ENCODE data around the gene STIL. TPM values are rescaled to one million over a fixed set of nuclear protein-coding genes. Genes with fewer than 3 reads are reported as not detected.
A peak's percentile ranks its signal among the peaks of the same experiment; 100 is the strongest.
"Not testable (repeated sequence)": the region's sequence is repeated elsewhere in the genome, so short reads cannot be mapped to it uniquely, and the experiment has no call there.

Gene STIL
- polyA plus RNA-seq = 1 to 10 TPM; 1.6 to 2.4 TPM

GRCh38 chr1:47313915-47314664 lies at the start of gene STIL:
Gene STIL (minus strand): TSS chr1:47314147. CDS start chr1:47310319, 3,828 bp downstream.
- H3K4me1 ChIP-seq (ENCODE audit: control insufficient read depth in 2 of 2, insufficient read depth in 2 of 2, low read length in 1 of 2) = no peaks in the 10 kb centered on the region
- peak within 1 kb of the TSS; percentile 64 to 82 for H3K4me3 ChIP-seq (ENCODE audit: low read depth in 1 of 2, low read length in 2 of 2)
- H3K27ac ChIP-seq (ENCODE audit: low read depth in 2 of 2, low read length in 1 of 2) = peak within 1 kb of the TSS; percentile 89
- WGBS, 2 donors = 0% methylated on average over 54 of the region's 54 CpGs
- H3K27me3 ChIP-seq (ENCODE audit: control insufficient read depth in 1 of 2, insufficient read depth in 2 of 2, low read length in 2 of 2) = no peaks in the 10 kb centered on the region
- H3K36me3 ChIP-seq (ENCODE audit: control insufficient read depth in 2 of 2, insufficient read depth in 2 of 2, low read length in 1 of 2) = no peaks in the 10 kb centered on the region
- no peaks in the 10 kb centered on the region for H3K9me3 ChIP-seq (ENCODE audit: control insufficient read depth in 2 of 2, insufficient read depth in 1 of 2, low read depth in 1 of 2, low read length in 1 of 2)

DNA sequence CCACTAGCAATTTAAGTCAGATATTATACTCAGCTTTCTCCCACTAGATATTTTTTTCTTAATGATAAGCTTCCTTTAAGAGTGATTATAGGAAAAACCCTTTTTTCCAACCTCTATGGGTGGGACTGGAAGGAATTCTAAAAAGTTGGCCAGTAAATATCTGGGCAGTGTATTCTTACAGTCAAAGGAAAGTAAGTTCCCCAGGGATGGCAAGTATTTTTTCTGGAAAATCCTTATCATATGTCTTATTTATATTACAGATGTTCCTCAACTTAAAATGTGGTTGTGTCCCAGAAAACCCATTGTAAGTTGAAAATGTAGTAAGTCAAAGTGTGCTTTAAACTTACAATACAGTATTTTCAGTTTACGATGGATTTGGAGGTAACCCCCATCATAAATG lies 48.9 kb upstream of the STIL start:
- Histone ChIP-seq H3K4me1 (ENCODE audit: control insufficient read depth in 2 of 2, insufficient read depth in 2 of 2, low read length in 1 of 2) (no peaks in the 10 kb centered on the region), H3K36me3 (ENCODE audit: control insufficient read depth in 2 of 2, insufficient read depth in 2 of 2, low read length in 1 of 2) (no peaks in the 10 kb centered on the region), H3K9me3 (ENCODE audit: control insufficient read depth in 2 of 2, insufficient read depth in 1 of 2, low read depth in 1 of 2, low read length in 1 of 2) (no peaks in the 10 kb centered on the region), H3K27me3 (ENCODE audit: control insufficient read depth in 1 of 2, insufficient read depth in 2 of 2, low read length in 2 of 2) (no peaks in the 10 kb centered on the region), H3K27ac (ENCODE audit: low read depth in 2 of 2, low read length in 1 of 2) (no peak overlapping the region), H3K4me3 (ENCODE audit: low read depth in 1 of 2, low read length in 2 of 2) (no peak overlapping the region)
- WGBS, 2 donors = 91 to 97% methylated on average over 1 of the region's 1 CpG

DNA sequence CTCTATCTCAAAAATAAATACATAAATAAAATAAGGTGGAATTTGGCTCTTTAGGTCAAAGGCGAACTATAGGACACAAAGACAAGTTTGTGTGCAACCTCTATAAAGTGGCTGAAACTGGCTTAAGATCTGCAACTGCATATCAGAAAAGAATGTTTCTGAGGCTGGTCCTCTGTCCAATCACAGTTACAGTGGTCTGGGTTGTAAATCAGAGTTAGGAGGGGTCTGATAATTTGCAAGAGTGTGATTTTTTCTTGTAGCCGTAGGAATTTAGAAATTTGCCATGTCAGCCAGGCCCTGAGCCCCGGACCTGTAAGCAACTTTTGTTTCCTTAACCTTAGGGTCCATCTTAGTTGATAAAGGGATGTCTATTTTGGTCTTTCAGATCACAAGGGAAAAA lies 47.4 kb upstream of the STIL start:
- H3K9me3 ChIP-seq (ENCODE audit: control insufficient read depth in 2 of 2, insufficient read depth in 1 of 2, low read depth in 1 of 2, low read length in 1 of 2) = no peaks in the 10 kb centered on the region
- no peaks in the 10 kb centered on the region for H3K36me3 ChIP-seq (ENCODE audit: control insufficient read depth in 2 of 2, insufficient read depth in 2 of 2, low read length in 1 of 2)
- no peak overlapping the region for H3K4me3 ChIP-seq (ENCODE audit: low read depth in 1 of 2, low read length in 2 of 2)
- 82 to 87% methylated on average over 3 of the region's 3 CpGs for WGBS, 2 donors
- H3K4me1 ChIP-seq (ENCODE audit: control insufficient read depth in 2 of 2, insufficient read depth in 2 of 2, low read length in 1 of 2) = no peaks in the 10 kb centered on the region
- H3K27me3 ChIP-seq (ENCODE audit: control insufficient read depth in 1 of 2, insufficient read depth in 2 of 2, low read length in 2 of 2) = no peaks in the 10 kb centered on the region
- H3K27ac ChIP-seq (ENCODE audit: low read depth in 2 of 2, low read length in 1 of 2) = no peak overlapping the region

- Histone ChIP-seq H3K27me3 (ENCODE audit: control insufficient read depth in 1 of 2, insufficient read depth in 2 of 2, low read length in 2 of 2) (no peaks in the 10 kb centered on the region), H3K4me1 (ENCODE audit: control insufficient read depth in 2 of 2, insufficient read depth in 2 of 2, low read length in 1 of 2) (no peaks in the 10 kb centered on the region), H3K4me3 (ENCODE audit: low read depth in 1 of 2, low read length in 2 of 2) (no peak overlapping the region), H3K27ac (ENCODE audit: low read depth in 2 of 2, low read length in 1 of 2) (no peak overlapping the region), H3K9me3 (ENCODE audit: control insufficient read depth in 2 of 2, insufficient read depth in 1 of 2, low read depth in 1 of 2, low read length in 1 of 2) (no peaks in the 10 kb centered on the region), H3K36me3 (ENCODE audit: control insufficient read depth in 2 of 2, insufficient read depth in 2 of 2, low read length in 1 of 2) (no peaks in the 10 kb centered on the region)
- WGBS, 2 donors = 88 to 100% methylated on average over 2 of the region's 2 CpGs
Measured at GRCh38 chr1:47351305-47351704, 37.4 kb upstream of the STIL start.

- H3K4me3 ChIP-seq (ENCODE audit: low read depth in 1 of 2, low read length in 2 of 2) = no peak overlapping the region
- no peaks in the 10 kb centered on the region for H3K27me3 ChIP-seq (ENCODE audit: control insufficient read depth in 1 of 2, insufficient read depth in 2 of 2, low read length in 2 of 2)
- no peaks in the 10 kb centered on the region for H3K4me1 ChIP-seq (ENCODE audit: control insufficient read depth in 2 of 2, insufficient read depth in 2 of 2, low read length in 1 of 2)
- 97 to 99% methylated on average over 1 of the region's 1 CpG for WGBS, 2 donors
- H3K27ac ChIP-seq (ENCODE audit: low read depth in 2 of 2, low read length in 1 of 2) = no peak overlapping the region
- H3K9me3 ChIP-seq (ENCODE audit: control insufficient read depth in 2 of 2, insufficient read depth in 1 of 2, low read depth in 1 of 2, low read length in 1 of 2) = no peaks in the 10 kb centered on the region
- H3K36me3 ChIP-seq (ENCODE audit: control insufficient read depth in 2 of 2, insufficient read depth in 2 of 2, low read length in 1 of 2) = peaks cover 0 to 2% of the 10 kb centered on the region in 2 donors
Measured at GRCh38 chr1:47348246-47348645, 34.3 kb upstream of the STIL start.

DNA sequence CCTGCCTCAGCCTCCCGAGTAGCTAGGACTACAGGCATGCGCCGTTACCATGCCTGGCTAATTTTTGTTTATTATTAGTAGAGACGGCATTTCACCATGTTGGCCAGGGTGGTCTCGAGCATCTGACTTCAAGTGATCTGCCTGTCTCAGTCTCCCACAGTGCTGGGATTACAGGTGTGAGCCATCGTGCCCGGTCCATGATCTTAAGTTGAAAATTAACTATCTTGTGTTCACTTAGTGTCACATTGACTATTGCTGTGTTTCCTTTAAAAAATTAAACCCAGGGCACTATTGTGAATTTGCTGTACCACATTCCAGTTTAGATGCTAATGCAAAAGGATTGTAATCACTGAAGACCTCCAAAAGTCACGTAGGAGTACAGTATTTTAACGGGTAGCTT lies 33.8 kb upstream of the STIL start:
- WGBS, 2 donors = 86 to 94% methylated on average over 9 of the region's 9 CpGs
- H3K27ac ChIP-seq (ENCODE audit: low read depth in 2 of 2, low read length in 1 of 2) = no peak overlapping the region

GRCh38 chr1:47346979-47347378 lies 33.0 kb upstream of the STIL start:
- H3K36me3 ChIP-seq (ENCODE audit: control insufficient read depth in 2 of 2, insufficient read depth in 2 of 2, low read length in 1 of 2); H3K27ac ChIP-seq (ENCODE audit: low read depth in 2 of 2, low read length in 1 of 2); H3K4me1 ChIP-seq (ENCODE audit: control insufficient read depth in 2 of 2, insufficient read depth in 2 of 2, low read length in 1 of 2); H3K4me3 ChIP-seq (ENCODE audit: low read depth in 1 of 2, low read length in 2 of 2); H3K27me3 ChIP-seq (ENCODE audit: control insufficient read depth in 1 of 2, insufficient read depth in 2 of 2, low read length in 2 of 2); H3K9me3 ChIP-seq (ENCODE audit: control insufficient read depth in 2 of 2, insufficient read depth in 1 of 2, low read depth in 1 of 2, low read length in 1 of 2): not testable (repeated sequence)
- 92 to 98% methylated on average over 5 of the region's 5 CpGs for WGBS, 2 donors

More for the DNA sequence above, 33.8 kb upstream of the STIL start:
- H3K27me3 ChIP-seq (ENCODE audit: control insufficient read depth in 1 of 2, insufficient read depth in 2 of 2, low read length in 2 of 2) = no peaks in the 10 kb centered on the region
- no peak overlapping the region for H3K4me3 ChIP-seq (ENCODE audit: low read depth in 1 of 2, low read length in 2 of 2)
- no peaks in the 10 kb centered on the region for H3K9me3 ChIP-seq (ENCODE audit: control insufficient read depth in 2 of 2, insufficient read depth in 1 of 2, low read depth in 1 of 2, low read length in 1 of 2)
- peaks cover 0 to 2% of the 10 kb centered on the region in 2 donors for H3K36me3 ChIP-seq (ENCODE audit: control insufficient read depth in 2 of 2, insufficient read depth in 2 of 2, low read length in 1 of 2)
- no peaks in the 10 kb centered on the region for H3K4me1 ChIP-seq (ENCODE audit: control insufficient read depth in 2 of 2, insufficient read depth in 2 of 2, low read length in 1 of 2)

- WGBS, 2 donors = 57 to 70% methylated on average over 4 of the region's 4 CpGs
- no peaks in the 10 kb centered on the region for H3K9me3 ChIP-seq (ENCODE audit: control insufficient read depth in 2 of 2, insufficient read depth in 1 of 2, low read depth in 1 of 2, low read length in 1 of 2)
- no peaks in the 10 kb centered on the region for H3K27me3 ChIP-seq (ENCODE audit: control insufficient read depth in 1 of 2, insufficient read depth in 2 of 2, low read length in 2 of 2)
- no peak overlapping the region for H3K4me3 ChIP-seq (ENCODE audit: low read depth in 1 of 2, low read length in 2 of 2)
- no peak overlapping the region for H3K27ac ChIP-seq (ENCODE audit: low read depth in 2 of 2, low read length in 1 of 2)
- peaks cover 0 to 2% of the 10 kb centered on the region in 2 donors for H3K36me3 ChIP-seq (ENCODE audit: control insufficient read depth in 2 of 2, insufficient read depth in 2 of 2, low read length in 1 of 2)
- peaks cover 0 to 3% of the 10 kb centered on the region in 2 donors for H3K4me1 ChIP-seq (ENCODE audit: control insufficient read depth in 2 of 2, insufficient read depth in 2 of 2, low read length in 1 of 2)
Measured at GRCh38 chr1:47340227-47340626, 26.3 kb upstream of the STIL start.

DNA sequence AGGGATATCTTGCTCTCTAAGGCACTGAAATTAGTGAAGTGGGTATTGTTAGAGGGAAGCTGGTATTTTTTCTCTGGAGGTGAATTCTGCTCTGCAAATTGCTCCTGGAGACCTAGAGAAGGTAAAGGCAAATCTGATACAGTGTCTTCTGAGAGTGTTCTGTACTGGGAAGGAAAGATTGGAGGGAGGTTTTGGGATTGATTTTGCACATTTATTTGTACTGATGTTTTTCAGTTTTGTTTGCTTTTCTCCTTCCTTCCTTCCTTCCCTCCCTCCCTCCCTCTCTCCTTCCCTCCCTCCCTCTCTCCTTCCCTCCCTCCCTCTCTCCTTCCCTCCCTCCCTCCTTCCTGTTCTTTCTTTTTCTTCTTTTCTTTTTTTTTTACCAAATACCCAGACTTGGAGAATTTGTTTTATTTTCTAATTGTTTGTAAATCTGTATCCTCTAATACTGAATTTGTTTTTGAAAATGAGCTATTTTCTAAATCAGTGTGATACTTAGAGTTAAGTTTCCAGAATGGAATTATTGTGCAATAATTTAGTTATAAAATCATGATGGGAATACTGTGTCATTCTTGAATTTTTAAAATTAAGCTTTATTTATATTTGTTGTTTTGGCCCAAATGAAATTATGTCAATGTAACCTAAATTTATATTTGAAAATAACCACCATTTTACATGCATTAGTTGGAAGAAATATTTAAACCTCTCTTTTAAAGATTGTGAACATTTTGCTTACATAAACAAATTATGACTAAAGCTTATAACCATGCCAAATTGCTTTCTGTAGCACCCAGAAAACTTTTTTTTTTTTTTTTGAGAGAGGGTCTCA lies 24.5 kb upstream of the STIL start:
- no peaks in the 10 kb centered on the region for H3K27me3 ChIP-seq (ENCODE audit: control insufficient read depth in 1 of 2, insufficient read depth in 2 of 2, low read length in 2 of 2)
- H3K27ac ChIP-seq (ENCODE audit: low read depth in 2 of 2, low read length in 1 of 2) = no peak overlapping the region
- no peaks in the 10 kb centered on the region for H3K36me3 ChIP-seq (ENCODE audit: control insufficient read depth in 2 of 2, insufficient read depth in 2 of 2, low read length in 1 of 2)
- peaks cover 0 to 3% of the 10 kb centered on the region in 2 donors for H3K4me1 ChIP-seq (ENCODE audit: control insufficient read depth in 2 of 2, insufficient read depth in 2 of 2, low read length in 1 of 2)
- H3K4me3 ChIP-seq (ENCODE audit: low read depth in 1 of 2, low read length in 2 of 2) = no peak overlapping the region
- H3K9me3 ChIP-seq (ENCODE audit: control insufficient read depth in 2 of 2, insufficient read depth in 1 of 2, low read depth in 1 of 2, low read length in 1 of 2) = no peaks in the 10 kb centered on the region
